BLaER1 (cell line): ENCODE results near the gene HDAC4.

Experiments used
- H3K27ac ChIP-seq: shearing (Covaris generic); formaldehyde crosslinking; 2 replicates; pipeline ENCODE4 v1.8.1; 2022
- H3K27me3 ChIP-seq: shearing (Covaris generic); formaldehyde crosslinking; 2 replicates; pipeline ENCODE4 v1.8.1; 2022
- H3K36me3 ChIP-seq: shearing (Covaris generic); formaldehyde crosslinking; 2 replicates; pipeline ENCODE4 v1.8.1; 2022
- H3K4me1 ChIP-seq: shearing (Covaris generic); formaldehyde crosslinking; 2 replicates; pipeline ENCODE4 v1.8.1; 2022
- H3K4me2 ChIP-seq: shearing (Covaris generic); formaldehyde crosslinking; 2 replicates; pipeline ENCODE4 v1.8.1; 2022
- H3K4me3 ChIP-seq: shearing (Covaris generic); formaldehyde crosslinking; 2 replicates; pipeline ENCODE4 v1.8.1; 2022
- H3K9ac ChIP-seq: shearing (Covaris generic); formaldehyde crosslinking; 2 replicates; pipeline ENCODE4 v1.8.1; 2022
- H3K9me3 ChIP-seq: shearing (Covaris generic); formaldehyde crosslinking; 2 replicates; pipeline ENCODE4 v1.8.1; 2022
- H4K20me1 ChIP-seq: shearing (Covaris generic); formaldehyde crosslinking; 2 replicates; pipeline ENCODE4 v1.8.1; 2022
- Cebpa-rat ChIP-seq: shearing (Covaris generic); IDR thresholded peaks from 2 replicates; pipeline ENCODE4 v1.8.1; 2022

HDAC4 gene

DNA sequence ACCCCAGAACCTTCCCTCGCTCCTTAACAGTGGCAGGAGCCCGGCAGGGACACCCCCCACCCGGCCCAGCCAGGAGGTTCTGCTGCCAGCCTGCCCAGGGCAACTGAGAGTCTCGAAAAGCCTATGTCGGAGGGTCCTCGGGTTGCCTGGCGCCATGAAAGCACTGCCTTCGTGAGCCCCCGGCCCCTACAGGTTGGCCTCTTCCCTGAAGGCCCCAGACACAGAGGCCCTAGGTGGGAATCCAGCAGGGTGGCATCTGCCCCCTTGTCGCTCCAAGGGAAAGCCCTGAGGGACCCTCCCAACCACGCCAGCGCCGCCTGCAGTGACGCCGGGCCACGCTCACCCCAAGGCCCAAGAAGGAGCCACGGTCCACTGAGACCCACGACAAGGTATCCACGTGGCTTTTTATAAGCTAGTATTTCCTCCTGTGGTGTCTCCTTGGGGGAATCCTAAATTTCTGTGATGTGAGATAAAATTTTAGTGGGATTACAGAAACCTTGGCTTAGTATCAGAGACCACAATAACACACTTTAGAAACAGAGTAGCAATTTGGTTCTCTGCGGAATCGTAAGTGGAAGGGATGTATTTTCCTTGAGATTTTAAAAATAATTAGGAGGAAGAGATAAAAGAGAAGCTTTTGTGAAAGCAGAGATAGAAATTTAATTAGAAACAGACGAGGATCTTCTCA lies 138.9 kb downstream of the HDAC4 start:
- Histone ChIP-seq H3K9ac (no peak overlapping the region), H3K36me3 (peaks cover 10% of the 10 kb centered on the region), H4K20me1 (peaks cover 68% of the 10 kb centered on the region)

DNA sequence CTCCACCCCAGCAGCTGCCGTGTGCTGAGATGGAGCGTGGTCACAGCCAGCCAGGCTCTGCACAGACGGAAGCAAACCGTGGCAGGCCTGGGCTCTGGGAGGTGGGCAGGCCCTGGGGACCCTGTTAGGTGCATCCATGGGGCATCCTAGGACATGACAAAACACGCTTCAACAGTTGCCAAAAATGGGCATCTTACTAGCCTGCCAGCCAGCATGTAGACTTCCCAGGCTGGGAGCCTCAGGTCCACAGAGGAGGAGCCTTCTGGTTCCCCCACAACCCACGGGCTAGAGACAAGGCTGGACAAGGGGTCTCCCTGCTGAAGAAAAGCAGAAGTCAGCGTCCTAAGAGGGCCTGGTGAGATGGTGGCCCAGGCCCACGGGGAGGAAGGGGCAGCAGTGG lies 139.5 kb downstream of the HDAC4 start:
- Histone ChIP-seq H3K4me3 (no peak overlapping the region), H3K9me3 (peaks cover 18% of the 10 kb centered on the region), H4K20me1 (peaks cover 66% of the 10 kb centered on the region), H3K4me2 (peak overlapping the region; percentile 65), H3K27ac (peak overlapping the region; percentile 74), H3K36me3 (peaks cover 10% of the 10 kb centered on the region), H3K27me3 (no peaks in the 10 kb centered on the region), H3K9ac (no peak overlapping the region), H3K4me1 (peaks cover 79% of the 10 kb centered on the region)
- TF ChIP-seq Cebpa-rat, result no peak

More for the DNA sequence above, 138.9 kb downstream of the HDAC4 start:
- H3K4me3 ChIP-seq, result no peak overlapping the region
- peaks cover 18% of the 10 kb centered on the region for H3K9me3 ChIP-seq
- peak overlapping the region; percentile 65 for H3K4me2 ChIP-seq
- H3K4me1 ChIP-seq, result peaks cover 81% of the 10 kb centered on the region
- no peaks in the 10 kb centered on the region for H3K27me3 ChIP-seq
- TF ChIP-seq Cebpa-rat, result no peak
- H3K27ac ChIP-seq, result peak overlapping the region; percentile 74

DNA sequence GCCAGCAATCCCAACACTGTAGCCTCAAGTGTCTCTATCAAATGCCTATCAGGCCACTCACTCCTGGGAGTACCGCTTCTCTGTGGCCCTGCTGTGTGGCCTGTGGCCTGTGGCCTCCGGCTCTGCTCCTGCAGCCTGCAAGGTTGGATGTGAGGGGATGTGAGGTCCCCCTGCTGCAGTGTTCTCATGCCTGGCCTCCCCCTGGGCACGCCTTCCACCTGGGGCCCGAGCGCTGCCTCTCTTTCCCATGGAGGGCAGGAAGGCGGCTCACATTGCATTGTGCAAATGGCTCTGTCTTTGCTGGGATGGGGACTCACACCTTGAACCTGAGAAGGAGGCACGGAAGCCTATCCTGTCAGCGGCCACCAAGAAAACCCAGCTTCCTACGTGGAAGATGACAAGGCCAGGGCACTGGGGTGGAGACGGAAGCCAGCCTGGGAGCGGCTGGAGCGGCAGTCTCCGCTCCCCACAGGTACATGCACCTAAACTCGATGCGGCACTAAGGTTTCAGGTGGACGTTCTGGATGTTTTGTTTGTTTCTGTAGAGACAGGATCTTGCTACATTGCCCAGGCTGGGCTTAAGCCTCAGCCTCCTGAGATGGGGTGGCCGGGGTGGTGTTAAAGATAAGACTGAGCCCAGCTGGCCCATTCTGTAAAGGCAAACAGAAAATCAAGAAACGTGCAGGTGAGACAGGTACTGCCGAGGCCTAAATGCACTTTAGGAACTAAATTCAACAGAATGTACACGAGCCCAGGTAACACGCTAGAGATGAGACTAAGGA lies 140.1 kb downstream of the HDAC4 start:
- Histone ChIP-seq H3K27ac (peak overlapping the region; percentile 29), H3K4me3 (no peak overlapping the region), H3K9me3 (peaks cover 18% of the 10 kb centered on the region), H3K36me3 (peaks cover 10% of the 10 kb centered on the region), H4K20me1 (peaks cover 66% of the 10 kb centered on the region), H3K4me2 (peak overlapping the region; percentile 65), H3K9ac (no peak overlapping the region), H3K27me3 (no peaks in the 10 kb centered on the region), H3K4me1 (peaks cover 79% of the 10 kb centered on the region)
- TF ChIP-seq Cebpa-rat, result no peak

DNA sequence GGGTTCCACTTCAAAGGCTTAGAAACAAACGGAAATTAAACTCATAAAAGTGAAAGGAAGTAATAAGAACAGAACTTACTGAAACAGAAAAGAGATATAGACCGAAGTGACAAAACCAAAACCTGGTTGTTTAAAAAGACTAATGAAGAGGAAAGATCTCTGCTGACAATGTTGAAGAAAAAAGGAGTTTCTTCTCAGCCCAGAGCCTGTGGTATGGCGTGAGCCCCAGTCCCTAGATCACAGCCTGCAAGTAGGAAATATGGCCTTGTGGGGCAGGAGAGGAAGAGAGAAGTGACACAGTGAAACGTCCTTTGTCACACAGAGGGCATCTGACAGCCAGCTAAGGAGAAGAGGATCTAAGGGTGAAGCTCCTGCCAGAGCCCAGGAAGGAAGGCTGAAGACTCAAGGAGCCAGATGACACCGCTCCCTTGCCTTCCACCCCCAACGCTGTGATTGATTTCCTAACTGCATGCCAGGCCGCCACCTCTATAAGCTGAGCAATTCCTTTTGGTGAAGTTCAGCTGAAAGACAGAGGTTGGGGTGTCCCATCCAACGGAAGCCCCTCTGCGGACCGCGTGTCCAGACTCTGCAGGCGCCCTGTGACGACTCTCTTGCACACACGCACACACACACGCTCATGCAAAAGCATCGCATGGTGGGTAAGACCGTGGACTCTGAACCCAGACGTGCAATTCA lies 141.1 kb downstream of the HDAC4 start:
- peak overlapping the region; percentile 12 for H3K9ac ChIP-seq
- peaks cover 79% of the 10 kb centered on the region for H3K4me1 ChIP-seq
- peak overlapping the region; percentile 32 for H3K27ac ChIP-seq

DNA sequence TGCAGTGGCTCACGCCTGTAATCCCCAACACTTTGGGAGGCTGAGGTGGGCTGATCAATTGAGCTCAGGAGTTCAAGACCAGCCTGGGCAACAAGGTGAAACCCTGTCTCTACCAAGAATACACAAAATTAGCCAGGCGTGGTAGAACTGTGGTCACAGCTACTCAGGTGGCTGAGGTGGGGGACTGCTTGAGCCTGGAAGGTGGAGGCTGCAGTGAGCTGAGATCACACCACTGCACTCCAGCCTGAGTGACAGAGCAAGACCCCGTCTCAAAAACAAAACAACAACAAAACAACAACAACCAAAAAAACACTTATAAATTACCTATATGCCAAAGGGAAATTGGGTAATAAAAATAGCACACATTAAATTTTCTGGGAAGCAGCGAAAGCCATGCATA lies 141.6 kb downstream of the HDAC4 start:
- Histone ChIP-seq H3K4me1 (peaks cover 79% of the 10 kb centered on the region), H3K9ac (peak overlapping the region; percentile 12), H3K4me2 (peak overlapping the region; percentile 65), H4K20me1 (peaks cover 58% of the 10 kb centered on the region), H3K9me3 (peaks cover 18% of the 10 kb centered on the region), H3K27ac (peak overlapping the region; percentile 32), H3K36me3 (peaks cover 10% of the 10 kb centered on the region), H3K4me3 (no peak overlapping the region), H3K27me3 (no peaks in the 10 kb centered on the region)
- TF ChIP-seq Cebpa-rat, result no peak

More for the DNA sequence above, 141.1 kb downstream of the HDAC4 start:
- peaks cover 62% of the 10 kb centered on the region for H4K20me1 ChIP-seq
- H3K4me3 ChIP-seq, result no peak overlapping the region
- H3K4me2 ChIP-seq, result peak overlapping the region; percentile 65
- peaks cover 10% of the 10 kb centered on the region for H3K36me3 ChIP-seq
- no peak for TF ChIP-seq Cebpa-rat
- no peaks in the 10 kb centered on the region for H3K27me3 ChIP-seq
- peaks cover 18% of the 10 kb centered on the region for H3K9me3 ChIP-seq

DNA sequence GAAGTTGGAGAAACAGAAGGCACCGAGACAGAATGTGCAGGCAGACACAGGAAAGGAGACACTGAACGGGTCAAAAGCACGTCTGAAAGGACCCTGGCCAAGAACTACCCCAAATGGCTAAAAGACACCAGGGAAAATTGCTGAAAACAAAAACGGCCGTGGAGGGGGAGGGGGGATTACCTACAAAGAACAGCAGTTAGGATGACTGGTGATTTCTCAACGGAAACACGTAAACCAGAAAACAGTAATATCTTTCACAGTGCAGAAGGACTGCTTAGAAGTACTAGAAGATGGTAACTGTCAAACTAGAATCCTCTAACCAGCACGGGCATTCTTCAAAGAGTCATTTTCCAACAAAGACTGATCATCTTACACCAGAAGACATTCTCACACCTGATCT lies 142.6 kb downstream of the HDAC4 start:
- no peaks in the 10 kb centered on the region for H3K27me3 ChIP-seq
- H3K4me1 ChIP-seq, result peaks cover 79% of the 10 kb centered on the region
- H3K9me3 ChIP-seq, result peaks cover 18% of the 10 kb centered on the region
- peaks cover 10% of the 10 kb centered on the region for H3K36me3 ChIP-seq
- no peak for TF ChIP-seq Cebpa-rat
- no peak overlapping the region for H3K4me2 ChIP-seq
- H3K27ac ChIP-seq, result no peak overlapping the region
- H4K20me1 ChIP-seq, result peaks cover 58% of the 10 kb centered on the region
- H3K4me3 ChIP-seq, result no peak overlapping the region
- H3K9ac ChIP-seq, result no peak overlapping the region

DNA sequence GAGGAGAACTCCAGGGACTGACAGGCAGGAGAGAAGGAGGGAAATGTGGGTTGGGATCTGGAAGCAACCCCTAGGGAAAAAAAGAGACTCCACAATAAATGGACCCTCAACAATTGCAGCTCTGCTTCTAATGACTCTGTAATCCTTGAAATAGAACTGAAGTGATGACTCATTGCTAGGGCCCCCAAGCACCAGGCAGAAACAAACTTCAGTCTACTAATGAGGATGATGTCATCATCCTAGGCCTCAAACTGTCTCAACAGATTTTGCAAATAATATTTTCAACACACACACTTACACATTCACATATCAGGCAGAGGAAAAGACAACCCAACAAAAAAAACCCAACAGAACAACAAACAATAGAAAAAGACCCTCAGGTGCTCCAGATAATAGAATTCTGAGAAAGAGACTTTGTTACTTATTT lies 143.3 kb downstream of the HDAC4 start:
- no peak for TF ChIP-seq Cebpa-rat
- H3K9me3 ChIP-seq, result peaks cover 18% of the 10 kb centered on the region
- no peak overlapping the region for H3K4me3 ChIP-seq
- H3K4me2 ChIP-seq, result no peak overlapping the region
- H3K27ac ChIP-seq, result no peak overlapping the region
- peaks cover 80% of the 10 kb centered on the region for H3K4me1 ChIP-seq
- H3K36me3 ChIP-seq, result peaks cover 10% of the 10 kb centered on the region
- no peaks in the 10 kb centered on the region for H3K27me3 ChIP-seq
- H4K20me1 ChIP-seq, result peaks cover 60% of the 10 kb centered on the region
- H3K9ac ChIP-seq, result no peak overlapping the region

DNA sequence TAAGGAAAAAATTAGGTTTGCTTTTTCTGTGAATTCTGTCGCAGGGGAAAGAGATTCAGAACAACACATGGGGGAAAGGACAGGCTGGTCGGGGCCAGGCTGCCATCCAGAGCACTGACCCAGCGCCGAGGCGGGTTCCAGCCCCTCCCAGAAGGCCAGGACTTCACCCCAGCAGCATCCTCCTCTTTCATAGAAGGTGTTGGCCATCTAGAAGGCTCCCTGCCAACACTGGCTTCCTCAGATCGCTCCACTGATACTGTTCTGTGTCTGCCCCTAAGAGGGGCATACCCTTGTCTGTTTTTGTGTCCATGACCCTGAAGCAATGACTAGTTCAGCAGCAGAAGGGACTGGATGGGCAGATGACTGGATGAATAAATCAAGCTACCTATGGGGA lies 144.5 kb downstream of the HDAC4 start:
- Histone ChIP-seq H3K27me3 (no peaks in the 10 kb centered on the region), H3K4me1 (peaks cover 80% of the 10 kb centered on the region), H3K9me3 (peaks cover 18% of the 10 kb centered on the region), H3K9ac (no peak overlapping the region), H4K20me1 (peaks cover 61% of the 10 kb centered on the region), H3K4me2 (no peak overlapping the region; the same call in 1 of the 2 replicates), H3K27ac (no peak overlapping the region), H3K4me3 (no peak overlapping the region), H3K36me3 (peaks cover 10% of the 10 kb centered on the region)
- TF ChIP-seq Cebpa-rat, result no peak

DNA sequence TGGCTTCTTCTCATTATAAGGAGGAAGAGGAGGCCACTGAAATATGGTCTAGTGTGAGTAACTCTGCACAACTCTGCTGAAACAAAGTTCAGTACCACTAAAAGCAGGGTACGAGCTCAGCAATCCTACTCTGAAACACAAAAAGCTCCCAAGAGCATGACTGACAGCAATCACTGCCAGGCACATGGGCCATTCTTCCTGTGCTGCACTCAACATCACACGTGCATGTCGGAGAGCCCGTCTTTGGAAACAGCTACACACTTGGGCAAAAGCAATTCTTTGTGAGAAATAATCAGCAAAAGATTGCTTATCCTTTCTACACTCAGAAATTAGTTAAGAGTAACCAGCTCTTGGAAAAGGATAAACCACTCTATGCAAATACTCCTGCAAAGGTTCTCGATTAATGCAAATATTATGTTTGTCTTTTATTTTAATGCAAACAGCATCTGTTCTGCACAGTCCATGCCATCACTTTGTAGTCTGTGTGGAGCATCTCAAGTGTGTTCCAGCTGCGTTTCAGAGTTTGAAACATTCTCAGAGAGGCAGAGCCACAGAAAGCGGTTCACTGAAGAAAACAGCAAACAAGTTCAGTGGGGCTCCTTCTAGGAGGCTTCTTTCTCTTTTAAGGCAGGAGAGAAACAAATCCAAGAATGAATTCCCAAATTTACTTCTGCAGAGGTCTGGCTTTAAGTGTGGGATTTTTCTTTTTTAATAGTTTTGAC lies 145.0 kb downstream of the HDAC4 start:
- H3K4me2 ChIP-seq, result peak overlapping the region; percentile 39
- H3K27ac ChIP-seq, result no peak overlapping the region
- no peak overlapping the region for H3K9ac ChIP-seq
- H3K9me3 ChIP-seq, result peaks cover 18% of the 10 kb centered on the region
- H3K4me1 ChIP-seq, result peaks cover 80% of the 10 kb centered on the region
- H3K27me3 ChIP-seq, result no peaks in the 10 kb centered on the region
- TF ChIP-seq Cebpa-rat, result no peak
- H4K20me1 ChIP-seq, result peaks cover 61% of the 10 kb centered on the region
- peaks cover 10% of the 10 kb centered on the region for H3K36me3 ChIP-seq
- H3K4me3 ChIP-seq, result no peak overlapping the region
